ENCODE data around the gene TTC7B.

The TTC7B gene

DNA sequence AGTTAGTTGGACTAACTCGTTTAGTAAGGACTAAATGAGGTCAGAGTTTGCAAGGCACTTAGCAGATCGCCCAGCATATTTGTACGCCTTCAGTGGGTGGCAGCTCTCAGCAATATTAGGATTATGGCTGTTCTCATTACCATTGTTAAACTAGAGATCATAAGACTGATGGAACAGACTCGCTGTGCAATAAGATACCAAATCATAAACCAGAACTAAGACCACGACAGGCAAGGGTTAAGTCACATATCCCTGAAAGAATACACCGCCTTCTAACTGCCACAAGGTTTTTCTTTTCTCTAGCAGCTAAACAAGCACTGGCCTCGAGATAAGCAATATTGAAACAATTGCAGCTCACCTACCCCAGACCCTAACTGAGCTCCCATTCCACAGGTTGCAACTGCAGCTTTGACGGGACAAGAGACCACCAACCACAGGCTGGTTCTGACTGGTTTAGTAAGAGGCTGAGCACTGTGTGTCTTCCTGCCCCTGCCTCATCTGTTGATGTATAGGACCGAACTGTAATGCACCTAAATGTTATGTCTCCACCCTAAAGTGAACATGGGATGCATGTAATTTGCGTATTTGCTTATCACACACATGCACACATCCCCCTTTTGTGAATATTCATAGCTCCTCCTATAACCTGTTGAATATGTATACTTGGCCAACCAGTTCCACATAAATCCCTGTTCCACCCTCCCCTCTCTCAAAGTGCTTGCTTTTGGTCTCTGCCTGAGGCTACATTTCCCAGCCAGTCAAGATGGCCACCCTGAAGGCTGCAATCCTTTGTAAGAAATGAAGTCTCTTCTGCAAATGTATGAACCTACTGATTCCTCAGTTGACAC, 266.2 kb downstream of the TTC7B start:
- DNase-seq (ENCODE audit: low read depth in 1 of 2, low spot score in 1 of 2), result no peak

DNA sequence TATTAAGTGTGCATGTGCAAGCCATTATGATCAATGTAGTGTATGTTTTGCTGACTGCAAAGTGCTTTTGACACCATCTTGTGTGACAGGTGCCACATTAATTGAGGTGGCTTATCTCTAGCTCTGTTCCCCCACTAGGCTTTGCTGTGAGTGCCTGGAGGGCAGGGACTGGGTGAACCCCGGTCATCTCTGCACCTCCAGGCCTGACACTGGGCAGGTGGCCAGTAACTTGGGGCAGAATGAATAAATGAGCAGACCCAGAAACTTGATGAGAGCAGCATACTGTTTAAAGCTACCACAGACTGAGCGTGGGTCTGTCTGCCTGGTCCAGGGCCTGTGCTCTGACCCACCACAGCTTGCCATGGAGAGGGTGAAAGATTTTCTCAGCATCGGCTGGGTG, 267.8 kb downstream of the TTC7B start:
- no peak for DNase-seq (ENCODE audit: low read depth in 1 of 2, low spot score in 1 of 2)

DNA sequence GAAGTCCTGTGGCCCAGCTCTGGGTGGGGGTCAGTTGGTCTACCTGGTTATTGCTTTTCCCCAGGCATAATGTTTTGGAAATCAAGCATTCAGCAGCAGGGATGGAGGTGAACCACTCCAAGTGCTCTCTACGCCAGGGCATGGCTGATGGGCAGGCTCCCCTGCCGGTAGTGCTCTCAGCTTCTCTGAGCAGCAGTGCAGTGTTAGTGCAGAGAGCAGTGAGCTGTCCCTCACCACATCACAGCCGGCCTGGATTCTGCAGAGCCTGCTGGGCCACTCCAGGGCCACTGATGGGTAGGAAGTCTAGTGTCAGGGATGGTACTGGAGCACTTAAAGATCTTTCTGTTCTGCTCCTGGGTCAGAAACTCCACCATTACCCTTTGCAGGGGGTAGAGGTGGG, 268.3 kb downstream of the TTC7B start:
- DNase-seq (ENCODE audit: low read depth in 1 of 2, low spot score in 1 of 2), result no peak

DNA sequence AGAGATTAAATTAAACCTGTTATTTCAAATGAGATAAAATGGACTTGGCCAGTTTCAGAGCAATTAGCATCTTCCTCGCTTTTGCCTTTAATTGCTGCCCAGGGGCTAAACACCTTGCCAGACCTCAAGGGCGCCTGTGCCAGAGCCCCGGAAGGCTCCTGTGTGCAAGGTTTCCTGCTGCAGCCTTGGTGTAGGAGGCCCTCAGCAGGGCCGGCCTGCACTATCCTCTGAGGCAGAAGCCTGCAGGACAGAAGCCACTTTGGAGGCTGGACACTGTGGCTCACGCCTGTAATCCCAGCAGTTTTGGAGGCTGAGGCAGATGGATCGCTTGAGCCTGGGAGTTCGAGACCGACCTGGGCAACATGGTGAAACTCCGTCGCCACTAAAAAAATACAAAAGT, 269.0 kb downstream of the TTC7B start:
- no peak for DNase-seq (ENCODE audit: low read depth in 1 of 2, low spot score in 1 of 2)

DNA sequence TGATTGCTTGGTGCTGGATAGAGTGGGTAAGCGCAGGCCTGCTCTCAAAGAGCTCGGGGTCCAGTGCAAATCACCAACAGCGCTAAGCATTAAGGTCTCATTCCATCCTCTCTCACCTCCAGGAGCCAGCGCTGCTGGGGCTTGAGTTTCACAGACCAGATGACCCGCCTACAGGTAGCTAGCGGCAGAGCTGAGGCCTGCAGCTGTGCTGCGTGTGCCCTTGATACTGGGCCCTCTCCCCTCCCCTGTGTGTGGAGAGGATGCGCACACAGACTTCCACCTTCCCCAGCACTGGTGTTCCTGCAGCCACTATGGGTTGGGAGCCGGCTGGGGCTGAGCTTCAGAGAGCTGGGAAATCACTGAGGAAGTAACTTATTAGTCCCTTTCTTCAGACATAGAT, 269.5 kb downstream of the TTC7B start:
- DNase-seq (ENCODE audit: low read depth in 1 of 2, low spot score in 1 of 2), result no peak

DNA sequence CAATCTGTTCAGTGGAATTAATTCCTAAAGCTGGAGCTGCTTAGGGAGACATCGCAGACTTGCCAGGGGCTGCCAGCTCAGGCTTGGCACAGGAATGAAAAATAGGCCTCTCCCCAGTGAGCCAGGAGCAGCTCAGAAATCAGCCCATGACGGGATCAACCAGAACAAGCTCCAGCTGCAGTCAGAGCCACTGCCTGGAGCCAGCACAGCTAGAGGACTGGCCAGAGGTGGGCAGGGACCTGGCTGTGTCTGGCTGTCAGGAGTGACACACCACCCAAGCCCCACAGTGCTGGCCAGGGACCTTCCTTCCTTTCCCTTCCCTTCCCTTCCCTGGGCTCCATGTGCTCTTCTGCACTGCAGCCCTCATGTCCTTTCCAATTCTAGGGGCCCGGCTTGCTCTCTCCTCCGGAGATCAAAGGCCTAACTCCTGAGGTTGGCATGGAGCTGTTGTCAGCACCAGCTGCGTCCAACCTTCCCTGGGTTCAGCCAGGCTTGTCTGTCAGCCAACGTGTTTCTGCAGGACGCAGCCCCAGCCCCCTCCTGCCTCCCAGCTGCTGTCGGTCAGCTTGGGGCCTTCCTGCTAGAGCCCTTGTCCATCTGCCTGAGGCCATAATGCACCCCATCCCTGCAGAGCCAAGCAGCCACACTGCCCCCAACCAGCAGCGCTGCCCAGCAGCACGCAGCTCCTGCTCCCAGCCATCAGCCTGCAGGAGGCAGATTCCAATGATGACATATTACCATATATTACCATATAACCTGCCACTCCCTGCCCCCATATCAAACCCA, 270.1 kb downstream of the TTC7B start:
- DNase-seq (ENCODE audit: low read depth in 1 of 2, low spot score in 1 of 2), result no peak

DNA sequence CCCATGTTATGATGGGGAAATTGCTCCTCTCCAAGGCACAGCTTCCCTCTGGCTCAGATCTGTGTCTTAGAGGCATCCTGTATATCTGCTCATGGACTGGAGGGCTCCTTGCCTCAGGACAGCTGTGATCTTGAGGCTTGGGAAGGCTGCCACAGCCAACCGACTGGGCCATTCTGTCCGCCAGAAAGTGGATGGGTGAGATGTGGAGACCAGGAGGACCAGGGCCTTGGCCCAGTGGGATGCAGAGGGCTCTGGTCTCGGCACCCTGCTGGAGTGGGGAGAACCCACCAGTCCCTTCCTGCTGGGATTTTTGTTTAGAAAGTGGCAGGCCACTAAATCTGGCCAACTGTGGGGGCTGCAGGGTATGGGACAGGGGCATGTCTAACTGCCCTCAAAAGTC, 270.8 kb downstream of the TTC7B start:
- DNase-seq (ENCODE audit: low read depth in 1 of 2, low spot score in 1 of 2), result no peak

DNA sequence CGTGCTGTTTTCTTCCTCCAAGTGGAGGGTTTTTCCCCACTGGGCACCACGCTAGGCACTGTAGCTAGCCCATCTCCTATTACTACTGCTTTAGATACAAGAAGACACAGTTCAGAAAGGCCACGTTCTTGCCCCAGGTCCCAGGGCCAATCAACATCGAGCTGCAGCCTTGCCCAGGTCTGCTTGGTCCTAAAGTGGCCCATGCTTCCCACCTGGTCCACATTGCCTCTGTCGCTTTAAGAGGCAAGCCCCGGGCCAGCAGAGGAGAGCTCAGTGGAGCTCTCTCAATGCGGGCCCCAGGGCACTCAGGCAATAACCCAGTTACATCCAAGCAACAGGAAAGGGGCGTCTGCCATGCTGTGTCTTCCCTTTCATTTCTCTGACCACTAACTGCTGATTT, 271.3 kb downstream of the TTC7B start:
- no peak for DNase-seq (ENCODE audit: low read depth in 1 of 2, low spot score in 1 of 2)

DNA sequence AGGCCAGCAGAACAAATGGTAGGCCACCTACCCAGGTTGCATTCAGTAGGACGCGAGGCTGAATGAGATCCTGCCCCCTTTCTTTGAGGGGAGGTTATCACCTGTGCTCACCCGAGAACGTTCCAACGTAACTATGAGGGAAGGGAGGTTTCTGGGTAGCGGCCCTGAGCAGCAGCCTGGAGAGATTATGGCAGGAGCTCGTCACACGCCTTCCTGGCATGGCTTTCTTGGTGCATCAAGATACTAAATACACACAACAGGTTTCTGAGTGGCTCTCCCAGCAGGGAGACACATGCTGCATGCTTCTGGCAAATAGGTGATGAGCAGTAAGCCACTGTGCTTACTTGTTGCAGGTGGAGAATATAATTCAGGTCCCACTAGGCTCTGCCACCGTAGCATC, 271.7 kb downstream of the TTC7B start:
- DNase-seq (ENCODE audit: low read depth in 1 of 2, low spot score in 1 of 2), result no peak

DNA sequence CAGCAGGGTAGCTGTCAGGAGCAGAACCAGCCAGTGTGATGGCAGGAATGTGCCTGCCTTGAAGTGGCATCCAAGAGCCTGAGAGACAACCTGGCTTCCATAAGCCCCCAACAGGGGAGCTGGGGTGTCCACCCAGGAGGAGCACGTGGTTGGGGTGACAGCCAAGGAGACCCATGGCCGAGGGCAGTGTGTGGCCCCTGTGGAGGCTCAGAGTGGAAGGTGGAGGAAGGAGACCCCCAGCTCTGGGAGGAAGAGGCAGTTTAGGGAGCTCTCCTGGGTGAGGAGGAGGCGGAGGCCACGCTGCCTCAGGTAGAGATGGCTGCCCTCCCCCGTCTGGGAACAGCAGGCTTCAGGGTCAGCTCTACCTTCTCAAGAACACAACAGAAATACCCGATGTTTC, 272.4 kb downstream of the TTC7B start:
- no peak for DNase-seq (ENCODE audit: low read depth in 1 of 2, low spot score in 1 of 2)

DNA sequence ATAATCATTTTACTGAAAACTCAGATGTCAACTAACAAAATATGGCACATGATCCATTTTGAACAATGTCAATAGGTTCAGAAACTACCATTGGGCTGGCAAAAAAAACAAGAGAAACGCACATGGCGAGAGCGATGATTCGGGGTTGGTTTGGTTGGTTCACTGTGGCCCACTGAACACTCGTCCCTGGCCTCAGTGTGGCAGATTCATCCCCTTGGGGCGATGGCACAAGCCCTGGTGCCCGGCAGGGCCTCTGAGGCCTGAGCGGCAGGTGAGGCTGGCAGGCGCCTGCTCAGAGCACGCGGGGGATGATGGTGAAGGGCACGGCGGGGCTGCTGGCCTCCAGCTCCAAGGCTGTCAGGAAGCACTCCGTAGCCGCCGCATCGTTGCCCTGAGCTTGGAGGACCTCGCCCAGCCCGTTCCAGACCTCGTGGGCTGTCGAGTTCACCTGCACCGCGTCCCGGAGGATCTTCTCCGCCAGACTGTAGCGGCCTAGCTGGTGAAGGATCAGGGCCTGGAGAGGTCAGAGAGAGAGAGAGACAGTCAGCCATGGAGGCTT, 275.1 kb downstream of the TTC7B start:
- DNase-seq (ENCODE audit: low read depth in 1 of 2, low spot score in 1 of 2), result no peak

DNA sequence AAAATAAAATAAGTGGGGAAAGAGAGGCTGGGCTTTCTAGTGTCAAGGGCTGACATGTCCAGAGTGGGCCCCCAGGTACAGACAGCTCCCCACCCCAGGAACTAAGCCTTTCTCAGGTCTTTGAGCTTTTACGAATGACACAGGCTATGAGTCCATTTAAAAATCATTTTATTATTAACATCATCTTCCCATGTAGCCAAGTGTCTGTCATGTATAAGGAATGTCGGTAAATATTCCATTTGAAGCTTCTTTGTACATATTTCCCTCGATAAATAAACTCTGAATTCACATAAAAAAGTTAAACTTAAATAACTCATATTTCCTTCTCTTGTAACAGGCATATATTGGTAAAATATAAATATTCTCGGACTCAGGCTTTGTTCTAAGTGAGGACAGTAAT, 275.8 kb downstream of the TTC7B start:
- DNase-seq (ENCODE audit: low read depth in 1 of 2, low spot score in 1 of 2), result no peak

DNA sequence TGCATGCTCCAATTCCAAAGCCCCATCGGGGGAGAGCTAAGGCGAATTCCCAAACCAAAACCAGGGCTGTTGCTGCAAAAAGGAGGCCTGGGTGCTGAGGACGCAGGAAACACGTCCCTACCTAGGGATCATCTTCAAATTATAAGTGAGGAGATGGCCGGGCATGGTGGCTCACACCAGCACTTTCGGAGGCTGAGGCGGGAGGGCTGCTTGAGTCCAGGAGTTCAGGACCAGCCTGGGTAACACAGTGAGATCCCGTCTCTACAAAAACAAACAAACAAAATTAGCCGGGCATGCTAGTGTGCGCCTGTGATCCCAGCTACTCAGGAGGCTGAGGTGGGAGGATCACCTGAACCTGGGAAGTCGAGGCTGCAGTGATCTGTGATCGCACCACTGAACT, 276.2 kb downstream of the TTC7B start:
- no peak for DNase-seq (ENCODE audit: low read depth in 1 of 2, low spot score in 1 of 2)

DNA sequence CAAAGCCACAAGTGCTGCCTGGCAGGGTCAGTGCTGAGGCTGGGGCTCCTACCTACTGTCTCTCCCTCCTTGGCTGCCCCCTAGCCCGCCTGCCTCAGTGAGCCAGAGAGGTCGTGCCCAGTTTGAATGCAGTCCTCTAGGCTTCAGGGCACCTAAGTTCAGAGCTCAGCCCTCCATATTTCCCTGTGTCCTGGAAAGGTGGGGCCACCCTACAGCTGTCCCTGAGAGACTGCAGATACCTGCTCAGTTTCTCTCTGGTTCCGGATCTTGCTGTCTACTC, 276.8 kb downstream of the TTC7B start:
- no peak for DNase-seq (ENCODE audit: low read depth in 1 of 2, low spot score in 1 of 2)

DNA sequence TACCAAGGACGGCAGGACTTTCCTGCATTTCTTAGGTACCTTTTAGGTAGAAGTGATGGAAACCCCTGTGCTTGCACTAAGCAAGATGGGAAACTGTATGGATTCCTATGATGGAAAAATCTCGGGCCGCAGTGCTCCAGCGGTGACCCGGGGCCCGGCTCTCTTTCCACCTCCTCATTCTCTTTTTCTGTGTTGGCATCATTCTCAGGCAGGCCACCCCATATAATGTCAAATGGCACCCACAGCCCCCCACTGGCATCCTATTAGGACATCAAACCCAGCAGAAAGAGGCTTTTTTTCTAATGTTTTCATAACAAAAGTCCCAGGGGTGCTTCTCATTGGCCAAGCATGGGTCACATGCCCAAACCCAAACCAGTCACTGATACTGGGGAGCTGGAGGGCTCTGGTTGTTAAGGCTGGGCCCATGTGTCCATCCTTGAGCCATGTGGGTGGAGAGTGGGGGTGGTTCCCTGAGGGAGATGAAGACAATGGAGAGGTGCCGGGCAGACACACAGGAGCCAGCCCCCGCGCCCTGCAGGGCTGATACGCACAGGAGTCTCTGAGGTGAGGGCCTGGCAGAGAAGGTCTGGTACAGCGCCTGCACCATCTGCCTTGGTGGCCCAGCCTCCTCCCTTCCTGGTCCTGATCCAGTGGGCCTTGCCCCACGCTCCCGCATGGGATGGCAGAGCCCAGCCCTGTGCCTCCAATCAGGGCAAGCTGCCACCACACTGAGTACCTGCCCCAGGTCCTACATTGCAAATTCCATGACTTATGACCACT, 277.3 kb downstream of the TTC7B start:
- no peak for DNase-seq (ENCODE audit: low read depth in 1 of 2, low spot score in 1 of 2)

DNA sequence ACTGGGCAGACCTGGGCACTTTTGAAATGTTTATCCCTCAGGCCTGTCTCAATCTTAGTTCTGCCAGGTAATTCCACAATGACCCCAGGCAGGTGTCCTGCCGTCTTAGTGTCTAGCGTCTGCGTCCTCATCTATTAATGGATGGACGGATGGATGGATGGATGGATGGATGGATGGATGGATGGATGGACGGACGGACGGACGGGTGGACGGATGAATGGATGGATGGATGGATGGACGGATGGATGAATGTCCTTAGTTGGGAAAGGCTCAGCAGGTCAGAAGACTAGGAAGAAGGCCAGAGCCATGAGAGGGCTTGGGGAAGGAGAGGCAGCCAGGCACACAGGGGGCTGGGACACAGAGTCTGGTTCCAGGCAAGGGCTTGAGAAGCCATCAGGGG, 278.1 kb downstream of the TTC7B start:
- no peak for DNase-seq (ENCODE audit: low read depth in 1 of 2, low spot score in 1 of 2)

DNA sequence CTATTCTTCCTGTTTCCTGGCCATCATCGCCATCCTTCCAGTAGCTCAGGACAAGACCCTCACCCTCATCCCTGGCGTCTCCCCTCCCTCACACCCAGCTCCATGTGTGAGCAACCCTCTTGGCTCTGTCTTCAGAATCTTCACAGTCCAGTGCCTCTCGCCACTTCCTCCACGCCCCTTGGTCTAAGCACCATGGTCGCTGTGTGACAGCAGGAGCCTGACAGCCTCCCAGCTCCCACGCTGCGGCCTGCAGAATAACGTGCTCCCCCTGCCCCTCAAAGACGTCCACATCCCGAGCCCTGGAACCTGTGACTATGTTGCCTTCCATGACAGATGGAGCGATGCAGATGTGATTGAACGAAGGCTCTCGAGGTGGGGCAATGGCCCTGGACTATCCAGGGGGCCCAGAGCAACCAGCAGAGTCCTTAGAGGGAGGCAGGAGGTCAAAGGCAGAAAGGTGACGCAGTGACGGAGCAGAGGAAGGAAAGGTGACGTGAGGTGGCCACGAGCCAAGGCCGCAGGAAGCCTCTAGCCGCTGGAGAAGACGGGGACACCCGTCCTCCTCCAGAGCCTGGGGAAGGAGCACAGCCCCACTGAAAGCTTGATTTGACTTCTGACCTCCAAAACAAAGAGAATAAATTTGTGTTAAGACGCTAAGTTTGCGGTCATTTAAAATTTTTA, 279.6 kb downstream of the TTC7B start:
- DNase-seq (ENCODE audit: low read depth in 1 of 2, low spot score in 1 of 2), result no peak

DNA sequence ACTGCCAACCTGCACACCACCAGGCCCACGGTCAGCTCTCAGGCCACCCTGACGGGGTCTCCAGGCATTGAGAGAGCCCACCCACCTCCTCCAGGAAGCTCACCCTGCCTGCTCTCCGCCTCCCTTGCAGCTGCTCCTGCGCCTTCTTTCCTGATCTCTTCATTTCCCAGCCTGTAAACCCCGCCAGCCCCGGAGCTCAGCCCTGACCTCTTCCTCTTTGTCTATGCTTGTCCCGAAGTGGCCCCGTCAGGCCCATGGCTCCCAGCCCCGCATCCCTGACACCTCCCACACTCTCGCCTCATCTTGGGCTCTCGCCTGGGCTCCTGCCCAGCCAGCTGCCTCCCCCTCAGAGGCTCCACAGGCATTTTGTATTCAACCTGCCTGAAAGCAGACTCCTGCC, 280.1 kb downstream of the TTC7B start:
- no peak for DNase-seq (ENCODE audit: low read depth in 1 of 2, low spot score in 1 of 2)

DNA sequence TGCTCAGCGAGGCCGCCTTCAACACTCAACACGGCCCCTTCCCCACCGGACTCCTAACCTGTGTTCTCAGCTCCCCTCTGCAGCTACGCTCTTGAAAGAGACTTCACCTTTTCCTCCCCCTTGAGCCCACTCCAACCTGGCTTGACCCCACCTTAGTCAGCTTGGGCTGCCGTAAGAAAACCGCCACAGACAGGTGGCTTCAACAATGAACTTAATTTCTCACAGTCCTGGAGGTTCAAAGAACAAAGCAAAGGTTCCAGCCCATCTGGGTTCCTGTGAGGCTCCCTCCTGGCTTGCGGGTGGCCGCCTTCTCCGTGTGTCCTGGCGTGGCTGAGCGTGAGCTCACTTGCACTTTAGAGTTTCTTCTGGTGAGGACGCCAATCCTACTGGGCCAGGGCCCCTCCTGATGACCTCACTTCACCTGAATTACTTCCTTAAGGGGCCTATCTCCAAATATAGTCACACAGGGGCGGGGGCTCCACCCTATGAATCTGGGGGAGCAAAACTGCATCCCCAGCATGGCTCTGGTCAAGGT, 280.6 kb downstream of the TTC7B start:
- DNase-seq (ENCODE audit: low read depth in 1 of 2, low spot score in 1 of 2), result no peak

DNA sequence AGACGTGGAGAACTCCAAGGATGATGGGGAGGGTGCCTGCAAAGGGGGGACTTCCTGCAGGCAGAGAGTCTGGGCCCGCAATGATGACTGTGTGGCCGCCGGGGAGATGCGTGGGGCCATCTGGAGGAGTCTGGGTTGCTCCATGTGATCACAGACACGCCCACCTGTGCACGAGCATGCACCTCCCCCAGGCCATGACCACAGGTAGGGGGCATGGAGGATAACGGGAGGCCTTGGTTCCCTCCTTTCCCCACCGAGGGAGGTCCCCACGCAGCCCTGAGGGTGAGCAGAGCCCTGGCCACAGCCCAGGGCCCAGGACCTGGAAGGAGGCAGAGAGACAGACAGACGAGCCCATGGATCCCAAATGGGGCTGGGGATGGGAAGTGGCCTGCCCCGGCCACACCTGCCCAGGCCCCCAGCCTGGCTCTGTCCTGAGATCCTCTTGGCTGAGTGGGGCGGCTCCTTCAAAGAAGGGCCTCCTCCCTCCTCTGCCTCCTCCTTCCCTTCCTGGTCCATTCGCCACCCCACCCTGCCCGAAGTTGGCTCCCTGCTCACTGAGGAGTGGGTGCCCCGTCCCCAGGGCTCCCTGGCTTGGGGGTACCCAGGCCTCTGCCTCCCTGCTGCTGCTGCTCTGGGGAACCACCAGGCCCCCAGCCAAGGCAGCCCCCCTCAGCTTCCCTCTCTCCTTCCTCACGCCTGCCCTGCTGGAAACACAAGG, 281.2 kb downstream of the TTC7B start:
- no peak for DNase-seq (ENCODE audit: low read depth in 1 of 2, low spot score in 1 of 2)

Data from activated T-helper 1 cell treated with anti-CD3 and anti-CD28 coated beads, Interleukin-2, amount 50 U/mL, for 16 hours (primary cell).